Mesothelial cell of epicardium (in vitro differentiated cells): ENCODE measurements around the gene SIGLEC11. TPM values are rescaled to one million over a fixed set of nuclear protein-coding genes. Genes with fewer than 3 reads are reported as not detected.
"Not testable (repeated sequence)": the region's sequence is repeated elsewhere in the genome, so short reads cannot be mapped to it uniquely, and the experiment has no call there.

Source experiments
- DNase-seq, 2 experiments: peaks; one replicate each; pipeline ENCODE4 v3.0.0; 2021; ENCODE audit warnings: low spot score in 2 of 2; ENCODE audit not compliant: unreplicated experiment in 2 of 2
- H3K27ac Mint-ChIP-seq: 2 replicates; pipeline ENCODE4 v1.8.0; 2021; ENCODE audit warnings: mixed read lengths
- H3K27me3 Mint-ChIP-seq: 2 replicates; pipeline ENCODE4 v1.8.0; 2021; ENCODE audit warnings: low read depth, mixed read lengths
- H3K36me3 Mint-ChIP-seq: 2 replicates; pipeline ENCODE4 v1.8.0; 2021; ENCODE audit warnings: mixed read lengths
- H3K4me1 Mint-ChIP-seq: 2 replicates; pipeline ENCODE4 v1.8.0; 2021; ENCODE audit warnings: mixed read lengths
- H3K4me3 Mint-ChIP-seq: 2 replicates; pipeline ENCODE4 v1.8.0; 2021; ENCODE audit warnings: mild to moderate bottlenecking, moderate library complexity, mixed read lengths
- H3K9me3 Mint-ChIP-seq: 2 replicates; pipeline ENCODE4 v1.8.0; 2021; ENCODE audit warnings: mixed read lengths
- total RNA-seq: library from RNA; stranded (reverse); gene quantifications from 3 replicates; pipeline ENCODE4 v1.2.1, GENCODE V29; 2021
- TF ChIP-seq, protein P1 (sequence below): fragments of 200-600 bp; sonication (generic); IDR thresholded peaks from one replicate; pipeline ENCODE4 v1.5.0; 2021; ENCODE audit warnings: antibody characterized with exemption; ENCODE audit not compliant: unreplicated experiment

The SIGLEC11 gene
- total RNA-seq = 0.62 to 2.8 TPM (median 1.7 TPM) in 3 replicates

DNA sequence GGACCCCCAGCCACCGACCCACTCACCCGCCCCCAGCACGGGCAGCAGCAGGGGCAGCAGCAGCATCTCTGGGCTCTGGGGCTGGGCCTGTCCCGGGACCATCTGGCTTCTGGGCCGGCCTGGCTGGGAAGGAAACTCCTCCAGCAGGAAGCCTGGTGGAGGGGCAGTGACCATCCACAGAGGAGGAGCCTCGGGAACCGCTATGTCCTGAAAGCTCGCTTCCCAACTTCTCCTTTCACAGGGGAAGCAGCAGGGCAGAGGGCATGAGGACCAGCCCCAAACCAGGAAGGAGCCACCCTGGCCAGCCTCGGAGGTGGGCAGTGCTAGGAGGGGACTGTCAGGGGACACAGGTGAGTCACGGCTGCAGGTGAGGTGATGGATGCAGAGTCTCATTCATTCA, at the start of gene SIGLEC11:
Gene SIGLEC11 (minus strand): TSS at position 193 of the 400 bp plus-strand sequence. CDS start 91 bp downstream, at position 102.
- not testable (repeated sequence) for DNase-seq

DNA sequence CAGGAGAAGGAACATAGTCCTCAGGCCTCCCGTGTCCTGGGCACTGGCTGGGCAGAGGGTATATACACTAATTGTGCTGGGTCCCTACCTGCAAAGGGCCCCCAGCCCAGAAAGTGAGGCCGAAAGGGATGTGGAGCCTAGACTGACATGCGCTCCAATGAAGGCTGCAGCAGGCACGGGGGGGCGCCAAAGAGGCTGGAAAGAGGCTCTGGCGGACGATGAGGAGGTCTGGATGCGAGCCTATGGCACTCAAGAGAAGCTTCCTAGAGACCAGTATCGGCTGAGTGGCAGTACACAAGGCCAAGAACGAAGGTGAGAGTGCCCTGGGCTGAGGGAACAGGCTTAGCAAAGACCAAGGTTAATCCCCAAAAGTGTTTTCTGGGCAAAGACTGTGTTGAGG, 47.6 kb upstream of the SIGLEC11 start:
- Mint-ChIP-seq H3K27me3 (no peaks in the 10 kb centered on the region), H3K4me1 (no peaks in the 10 kb centered on the region), H3K27ac (no peak overlapping the region), H3K4me3 (no peak overlapping the region), H3K9me3 (no peaks in the 10 kb centered on the region), H3K36me3 (peaks cover 25% of the 10 kb centered on the region)
- TF ChIP-seq, protein P1, sequence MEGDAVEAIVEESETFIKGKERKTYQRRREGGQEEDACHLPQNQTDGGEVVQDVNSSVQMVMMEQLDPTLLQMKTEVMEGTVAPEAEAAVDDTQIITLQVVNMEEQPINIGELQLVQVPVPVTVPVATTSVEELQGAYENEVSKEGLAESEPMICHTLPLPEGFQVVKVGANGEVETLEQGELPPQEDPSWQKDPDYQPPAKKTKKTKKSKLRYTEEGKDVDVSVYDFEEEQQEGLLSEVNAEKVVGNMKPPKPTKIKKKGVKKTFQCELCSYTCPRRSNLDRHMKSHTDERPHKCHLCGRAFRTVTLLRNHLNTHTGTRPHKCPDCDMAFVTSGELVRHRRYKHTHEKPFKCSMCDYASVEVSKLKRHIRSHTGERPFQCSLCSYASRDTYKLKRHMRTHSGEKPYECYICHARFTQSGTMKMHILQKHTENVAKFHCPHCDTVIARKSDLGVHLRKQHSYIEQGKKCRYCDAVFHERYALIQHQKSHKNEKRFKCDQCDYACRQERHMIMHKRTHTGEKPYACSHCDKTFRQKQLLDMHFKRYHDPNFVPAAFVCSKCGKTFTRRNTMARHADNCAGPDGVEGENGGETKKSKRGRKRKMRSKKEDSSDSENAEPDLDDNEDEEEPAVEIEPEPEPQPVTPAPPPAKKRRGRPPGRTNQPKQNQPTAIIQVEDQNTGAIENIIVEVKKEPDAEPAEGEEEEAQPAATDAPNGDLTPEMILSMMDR = no peak
- DNase-seq = no peak

More for the DNA sequence above, at the start of gene SIGLEC11:
- not testable (repeated sequence) for H3K27me3 Mint-ChIP-seq, H3K4me3 Mint-ChIP-seq, H3K9me3 Mint-ChIP-seq, H3K27ac Mint-ChIP-seq, H3K36me3 Mint-ChIP-seq
- peaks cover 14% of the 10 kb centered on the region for H3K4me1 Mint-ChIP-seq

- TF ChIP-seq, protein P1 = no peak
- no peak for DNase-seq
- Mint-ChIP-seq H3K9me3 (no peaks in the 10 kb centered on the region), H3K27ac (no peak overlapping the region), H3K4me1 (no peaks in the 10 kb centered on the region), H3K36me3 (peaks cover 20% of the 10 kb centered on the region), H3K4me3 (no peak overlapping the region), H3K27me3 (no peaks in the 10 kb centered on the region)
Measured at GRCh38 chr19:50007947-50008346, 47.0 kb upstream of the SIGLEC11 start.

- peaks cover 18% of the 10 kb centered on the region for H3K36me3 Mint-ChIP-seq
- no peak overlapping the region for H3K4me3 Mint-ChIP-seq
- TF ChIP-seq, protein P1 = no peak
- H3K9me3 Mint-ChIP-seq = no peaks in the 10 kb centered on the region
- H3K27me3 Mint-ChIP-seq = no peaks in the 10 kb centered on the region
- no peak overlapping the region for H3K27ac Mint-ChIP-seq
- H3K4me1 Mint-ChIP-seq = no peaks in the 10 kb centered on the region
- DNase-seq = no peak
Measured at GRCh38 chr19:50007170-50007569, 46.2 kb upstream of the SIGLEC11 start.

- H3K36me3 Mint-ChIP-seq = peaks cover 21% of the 10 kb centered on the region
- H3K27me3 Mint-ChIP-seq = no peaks in the 10 kb centered on the region
- H3K4me3 Mint-ChIP-seq = no peak overlapping the region
- no peaks in the 10 kb centered on the region for H3K9me3 Mint-ChIP-seq
- no peak for DNase-seq
- no peak overlapping the region for H3K27ac Mint-ChIP-seq
- H3K4me1 Mint-ChIP-seq = no peaks in the 10 kb centered on the region
- TF ChIP-seq, protein P1 = no peak
Measured at GRCh38 chr19:50005428-50005827, 44.5 kb upstream of the SIGLEC11 start.

GRCh38 chr19:50003810-50004419, 42.9 kb upstream of the SIGLEC11 start:
- TF ChIP-seq, protein P1 = no peak
- Mint-ChIP-seq H3K9me3 (no peaks in the 10 kb centered on the region), H3K4me1 (no peaks in the 10 kb centered on the region), H3K27me3 (no peaks in the 10 kb centered on the region), H3K36me3 (peaks cover 30% of the 10 kb centered on the region), H3K4me3 (no peak overlapping the region), H3K27ac (no peak overlapping the region)
- DNase-seq = no peak
